HEK293T (cell line): ENCODE results near the gene GADD45B.

Source experiments
- ARNT ChIP-seq: fragments of 450-650 bp; IDR thresholded peaks from 2 replicates; pipeline ENCODE4 v1.6.1; 2017; ENCODE audit warnings: mild to moderate bottlenecking
- BHLHE40 ChIP-seq: fragments of 450-650 bp; IDR thresholded peaks from 2 replicates; pipeline ENCODE4 v1.6.1; 2016; ENCODE audit warnings: mild to moderate bottlenecking, moderate library complexity, borderline replicate concordance
- ELF4 ChIP-seq: fragments of 450-650 bp; IDR thresholded peaks from 2 replicates; pipeline ENCODE4 v1.6.1; 2017; ENCODE audit warnings: antibody characterized with exemption
- FOXA1 ChIP-seq: fragments of 450-650 bp; IDR thresholded peaks from 2 replicates; pipeline ENCODE4 v1.6.1; 2016; ENCODE audit warnings: mild to moderate bottlenecking
- FOXK2 ChIP-seq: fragments of 450-650 bp; IDR thresholded peaks from 2 replicates; pipeline ENCODE4 v1.6.1; 2016; ENCODE audit warnings: mild to moderate bottlenecking
- FOXM1 ChIP-seq: fragments of 450-650 bp; IDR thresholded peaks from 2 replicates; pipeline ENCODE4 v1.6.1; 2017; ENCODE audit warnings: mild to moderate bottlenecking, borderline replicate concordance
- HDGF ChIP-seq: fragments of 450-650 bp; IDR thresholded peaks from 2 replicates; pipeline ENCODE4 v1.6.1; 2017; ENCODE audit warnings: antibody characterized with exemption, borderline replicate concordance
- LEF1 ChIP-seq: fragments of 450-650 bp; IDR thresholded peaks from 2 replicates; pipeline ENCODE4 v1.6.1; 2017; ENCODE audit warnings: mild to moderate bottlenecking, borderline replicate concordance
- NFRKB ChIP-seq: fragments of 450-650 bp; IDR thresholded peaks from 2 replicates; pipeline ENCODE4 v1.6.1; 2016; ENCODE audit warnings: mild to moderate bottlenecking, moderate library complexity
- PKNOX1 ChIP-seq: fragments of 450-650 bp; IDR thresholded peaks from 2 replicates; pipeline ENCODE4 v1.6.1; 2016
- SP1 ChIP-seq: fragments of 450-650 bp; IDR thresholded peaks from 2 replicates; pipeline ENCODE4 v1.6.1; 2017
- SUZ12 ChIP-seq: fragments of 450-650 bp; IDR thresholded peaks from 2 replicates; pipeline ENCODE4 v1.6.1; 2016; ENCODE audit warnings: mild to moderate bottlenecking
- TARDBP ChIP-seq: fragments of 450-650 bp; IDR thresholded peaks from 2 replicates; pipeline ENCODE4 v1.6.1; 2016
- ZNF384 ChIP-seq: fragments of 450-650 bp; IDR thresholded peaks from 2 replicates; pipeline ENCODE4 v1.6.1; 2016

GRCh38 chr19:2481466-2481865, 5.5 kb downstream of the GADD45B start:
- TF ChIP-seq ARNT, result no peak
- TF ChIP-seq BHLHE40, result no peak
- TF ChIP-seq FOXK2, result no peak
- TF ChIP-seq ZNF384, result no peak
- TF ChIP-seq PKNOX1, result no peak
- TF ChIP-seq FOXA1, result no peak
- TF ChIP-seq FOXM1, result no peak
- TF ChIP-seq ELF4, result no peak
- TF ChIP-seq NFRKB, result no peak
- TF ChIP-seq SUZ12, result no peak
- no peak for TF ChIP-seq TARDBP
- TF ChIP-seq SP1, result no peak
- no peak for TF ChIP-seq LEF1
- no peak for TF ChIP-seq HDGF
